Naive thymus-derived CD4-positive, alpha-beta T cell (primary cell): ENCODE results near the gene SOX6. TPM values are rescaled to one million over a fixed set of nuclear protein-coding genes. Genes with fewer than 3 reads are reported as not detected.

Source experiments
- ATAC-seq: fragments of 150-1000 bp; cut with Tn5 transposase; 2 replicates; pipeline ENCODE4 v1.10.0; 2021; ENCODE audit warnings: mild to moderate bottlenecking, moderate library complexity
- CTCF ChIA-PET: fragments of 350-600 bp; sonication (Branson Sonifier 250); formaldehyde crosslinking; loops from one replicate; lab custom pipeline; 2021; ENCODE audit warnings: antibody characterized with exemption; lab: Charles Lee
- POLR2A ChIA-PET: fragments of 350-600 bp; sonication (Branson Sonifier 250); formaldehyde crosslinking; loops from one replicate; lab custom pipeline; 2021; ENCODE audit warnings: antibody characterized with exemption, inconsistent platforms; lab: Charles Lee
- DNase-seq, 9 donors: peaks; one replicate each; pipeline versions ENCODE4 v3.0.0 to v3.0.0-alpha.2; 2020 to 2022; ENCODE audit warnings: mixed read lengths in 1 of 9
- H3K27ac ChIP-seq: one replicate; pipeline ENCODE4 v1.7.0; 2013; ENCODE audit warnings: mild to moderate bottlenecking, low read depth, low read length, moderate library complexity
- H3K27me3 ChIP-seq, 2 donors: one replicate each; pipeline ENCODE4 v1.7.0; 2013; ENCODE audit warnings: low read length in 2 of 2, mild to moderate bottlenecking in 2 of 2, moderate library complexity in 2 of 2; ENCODE audit not compliant: control insufficient read depth in 2 of 2, insufficient read depth in 2 of 2
- H3K36me3 ChIP-seq, 3 experiments: 1 replicate in 2 of 3; 2 replicates in 1 of 3; pipeline ENCODE4 v1.7.0; 2013; ENCODE audit warnings: low read length in 3 of 3, mild to moderate bottlenecking in 3 of 3, moderate library complexity in 1 of 3; ENCODE audit not compliant: insufficient read depth in 3 of 3, control insufficient read depth in 2 of 3
- H3K4me1 ChIP-seq, 2 donors: one replicate each; pipeline ENCODE4 v1.7.0; 2013; ENCODE audit warnings: low read length in 2 of 2, mild to moderate bottlenecking in 2 of 2, moderate library complexity in 1 of 2; ENCODE audit not compliant: control insufficient read depth in 2 of 2, insufficient read depth in 2 of 2
- H3K4me3 ChIP-seq: 2 replicates; pipeline ENCODE4 v1.7.0; 2013; ENCODE audit warnings: mild to moderate bottlenecking, low read length
- H3K9me3 ChIP-seq, 3 experiments: 1 replicate in 2 of 3; 2 replicates in 1 of 3; pipeline ENCODE4 v1.7.0; 2013; ENCODE audit warnings: low read length in 3 of 3; ENCODE audit not compliant: control insufficient read depth in 2 of 3
- H3K27ac Mint-ChIP-seq, 9 donors: one replicate each; pipeline ENCODE4 v1.8.0; 2020 to 2022; ENCODE audit warnings: mixed read lengths in 9 of 9, mild to moderate bottlenecking in 8 of 9, moderate library complexity in 5 of 9, inconsistent platforms in 2 of 9
- H3K27me3 Mint-ChIP-seq, 5 donors: one replicate each; pipeline ENCODE4 v1.8.0; 2021 to 2022; ENCODE audit warnings: mixed read lengths in 5 of 5, mild to moderate bottlenecking in 1 of 5
- H3K36me3 Mint-ChIP-seq, 5 donors: one replicate each; pipeline ENCODE4 v1.8.0; 2020 to 2022; ENCODE audit warnings: mixed read lengths in 5 of 5, mild to moderate bottlenecking in 3 of 5, inconsistent platforms in 1 of 5
- H3K4me1 Mint-ChIP-seq, 7 donors: one replicate each; pipeline ENCODE4 v1.8.0; 2020 to 2022; ENCODE audit warnings: mixed read lengths in 7 of 7, mild to moderate bottlenecking in 3 of 7, inconsistent platforms in 1 of 7
- H3K4me3 Mint-ChIP-seq, 10 donors: one replicate each; pipeline ENCODE4 v1.8.0; 2020 to 2022; ENCODE audit warnings: mild to moderate bottlenecking in 10 of 10, mixed read lengths in 10 of 10, moderate library complexity in 6 of 10, inconsistent platforms in 2 of 10
- H3K9me3 Mint-ChIP-seq, 11 donors: one replicate each; pipeline ENCODE4 v1.8.0; 2020 to 2022; ENCODE audit warnings: mixed read lengths in 11 of 11, mild to moderate bottlenecking in 4 of 11, inconsistent platforms in 1 of 11, moderate library complexity in 1 of 11
- intact Hi-C, 2 donors: fragments of 100-400 bp; cut with micrococcal nuclease; formaldehyde crosslinking; loops; one replicate each; pipeline ENCODE4 v1.15.1; 2023
- polyA plus RNA-seq, 2 donors: library from polyadenylated mRNA; unstranded; fragments of 300-500 nt; fragmentation: Illumina TruSeq; gene quantifications; one replicate each; pipeline ENCODE4 v1.2.3, GENCODE V29; 2021
- total RNA-seq, 6 experiments: library from RNA in 5 of 6; stranded (reverse) in 5 of 6; gene quantifications; 1 replicate in 5 of 6; 2 replicates in 1 of 6; pipeline ENCODE4 v1.2.3 and lab custom pipeline; 2021 to 2026

Gene SOX6
- total and polyA plus RNA-seq, 7 experiments from 2014 or later, result 0.51 TPM; not detected in 6

GRCh38 chr11:15985127-15985859 is 371.1 kb downstream of the SOX6 start:
- no peak overlapping the region for H3K4me3 ChIP-seq
- no peaks in the 10 kb centered on the region for H3K9me3 ChIP-seq
- no peak for DNase-seq
- no peaks in the 10 kb centered on the region for H3K4me1 ChIP-seq
- H3K27me3 ChIP-seq, result no peaks in the 10 kb centered on the region
- Mint-ChIP-seq H3K27ac (no peak overlapping the region), H3K27me3 (no peaks in the 10 kb centered on the region), H3K9me3 (peaks cover 0 to 7% (median 0%) of the 10 kb centered on the region in 11 donors), H3K4me3 (no peak overlapping the region), H3K36me3 (no peaks in the 10 kb centered on the region), H3K4me1 (no peaks in the 10 kb centered on the region)
- no peaks in the 10 kb centered on the region for H3K36me3 ChIP-seq
- ATAC-seq, result no peak
- CTCF ChIA-PET, result no interaction called here
- POLR2A ChIA-PET, result no interaction called here
- intact Hi-C loops, result no loop called here
- H3K27ac ChIP-seq, result no peak overlapping the region

DNA sequence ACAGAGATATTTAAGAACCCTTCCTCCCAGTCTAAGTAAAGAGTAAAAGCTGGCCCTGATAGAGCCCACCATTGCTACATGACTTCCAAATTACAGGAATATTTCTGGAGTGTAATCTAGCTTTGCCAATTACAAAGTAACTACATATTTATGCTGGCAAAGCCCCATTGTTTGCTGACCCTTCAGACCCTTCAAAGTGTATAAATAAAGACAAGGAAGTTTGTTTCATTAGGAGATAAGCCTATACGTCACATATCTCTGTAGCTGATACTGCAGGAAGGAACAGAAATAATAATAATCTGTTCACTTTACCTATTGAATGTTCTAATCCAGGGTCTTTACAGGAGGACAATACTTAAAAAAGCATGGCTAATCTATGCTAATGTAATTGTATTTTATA is 375.1 kb downstream of the SOX6 start:
- Histone ChIP-seq H3K27me3 (no peaks in the 10 kb centered on the region), H3K9me3 (no peaks in the 10 kb centered on the region), H3K27ac (no peak overlapping the region), H3K4me3 (no peak overlapping the region), H3K36me3 (no peaks in the 10 kb centered on the region), H3K4me1 (no peaks in the 10 kb centered on the region)
- ChIA-PET CTCF (no interaction called here), POLR2A (no interaction called here)
- ATAC-seq (no peak), DNase-seq (no peak)
- Mint-ChIP-seq H3K4me3 (no peak overlapping the region), H3K9me3 (peaks cover 0 to 2% (median 0%) of the 10 kb centered on the region in 11 donors), H3K27me3 (no peaks in the 10 kb centered on the region), H3K27ac (no peak overlapping the region), H3K4me1 (no peaks in the 10 kb centered on the region), H3K36me3 (no peaks in the 10 kb centered on the region)
- intact Hi-C loops, result no loop called here

- Mint-ChIP-seq H3K27me3 (no peaks in the 10 kb centered on the region), H3K27ac (no peak overlapping the region), H3K9me3 (peaks cover 0 to 2% (median 0%) of the 10 kb centered on the region in 11 donors), H3K36me3 (no peaks in the 10 kb centered on the region), H3K4me1 (no peaks in the 10 kb centered on the region), H3K4me3 (no peak overlapping the region)
- intact Hi-C loops, result no loop called here
- Histone ChIP-seq H3K4me3 (no peak overlapping the region), H3K27me3 (no peaks in the 10 kb centered on the region), H3K27ac (no peak overlapping the region), H3K4me1 (no peaks in the 10 kb centered on the region), H3K9me3 (no peaks in the 10 kb centered on the region), H3K36me3 (no peaks in the 10 kb centered on the region)
- ATAC-seq, result no peak
- ChIA-PET CTCF (no interaction called here), POLR2A (no interaction called here)
- no peak for DNase-seq
These were observed 379.2 kb downstream of the SOX6 start for GRCh38 chr11:15977116-15977515.

DNA sequence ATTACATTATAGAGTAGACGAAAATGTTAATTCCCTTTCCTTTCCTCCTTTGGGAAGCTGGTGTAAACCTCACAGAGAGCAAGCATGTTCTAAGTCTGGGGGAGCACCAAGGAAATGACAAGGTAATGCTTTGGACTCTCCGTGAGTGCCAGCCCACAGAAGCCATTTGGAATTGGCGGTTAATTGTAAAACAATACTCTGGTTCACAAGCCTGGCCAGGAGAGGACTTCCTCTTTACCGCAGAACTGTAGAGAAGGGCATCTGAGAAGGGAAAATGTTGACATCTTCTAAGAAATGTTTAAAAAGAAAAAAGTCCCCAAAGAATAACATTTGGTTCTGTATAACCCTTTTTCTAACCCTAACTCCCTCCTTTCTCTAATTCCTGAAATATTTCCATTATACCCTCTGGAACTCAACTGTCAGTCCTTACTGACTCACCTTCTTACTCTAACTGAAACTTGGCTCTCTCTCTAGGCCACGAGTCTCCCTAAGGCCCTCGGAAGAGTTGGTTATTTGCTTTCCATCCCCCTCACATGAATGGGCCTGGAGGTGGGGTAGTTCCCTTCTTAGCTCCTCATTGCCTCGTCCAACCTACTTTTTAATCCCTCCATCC is 379.8 kb downstream of the SOX6 start:
- ChIA-PET POLR2A (no interaction called here), CTCF (no interaction called here)
- H3K9me3 Mint-ChIP-seq, result peaks cover 0 to 2% (median 0%) of the 10 kb centered on the region in 11 donors
- Histone ChIP-seq H3K4me1 (no peaks in the 10 kb centered on the region), H3K36me3 (no peaks in the 10 kb centered on the region), H3K27me3 (no peaks in the 10 kb centered on the region), H3K27ac (no peak overlapping the region), H3K4me3 (no peak overlapping the region), H3K9me3 (no peaks in the 10 kb centered on the region)
- no peaks in the 10 kb centered on the region for H3K27me3 Mint-ChIP-seq
- DNase-seq (no peak), ATAC-seq (no peak)
- H3K27ac Mint-ChIP-seq, result no peak overlapping the region
- H3K4me1 Mint-ChIP-seq, result no peaks in the 10 kb centered on the region
- H3K4me3 Mint-ChIP-seq, result no peak overlapping the region
- H3K36me3 Mint-ChIP-seq, result no peaks in the 10 kb centered on the region
- intact Hi-C loops, result no loop called here

- Histone ChIP-seq H3K9me3 (no peaks in the 10 kb centered on the region), H3K27me3 (no peaks in the 10 kb centered on the region), H3K4me1 (no peaks in the 10 kb centered on the region), H3K36me3 (no peaks in the 10 kb centered on the region), H3K27ac (no peak overlapping the region), H3K4me3 (no peak overlapping the region)
- no peak overlapping the region for H3K4me3 Mint-ChIP-seq
- CTCF ChIA-PET, result no interaction called here
- H3K36me3 Mint-ChIP-seq, result no peaks in the 10 kb centered on the region
- no peak for DNase-seq
- no peaks in the 10 kb centered on the region for H3K4me1 Mint-ChIP-seq
- no peaks in the 10 kb centered on the region for H3K27me3 Mint-ChIP-seq
- peaks cover 0 to 2% (median 0%) of the 10 kb centered on the region in 11 donors for H3K9me3 Mint-ChIP-seq
- POLR2A ChIA-PET, result no interaction called here
- intact Hi-C loops, result no loop called here
- no peak for ATAC-seq
- H3K27ac Mint-ChIP-seq, result no peak overlapping the region
These were observed 380.6 kb downstream of the SOX6 start for GRCh38 chr11:15975742-15976141.

DNA sequence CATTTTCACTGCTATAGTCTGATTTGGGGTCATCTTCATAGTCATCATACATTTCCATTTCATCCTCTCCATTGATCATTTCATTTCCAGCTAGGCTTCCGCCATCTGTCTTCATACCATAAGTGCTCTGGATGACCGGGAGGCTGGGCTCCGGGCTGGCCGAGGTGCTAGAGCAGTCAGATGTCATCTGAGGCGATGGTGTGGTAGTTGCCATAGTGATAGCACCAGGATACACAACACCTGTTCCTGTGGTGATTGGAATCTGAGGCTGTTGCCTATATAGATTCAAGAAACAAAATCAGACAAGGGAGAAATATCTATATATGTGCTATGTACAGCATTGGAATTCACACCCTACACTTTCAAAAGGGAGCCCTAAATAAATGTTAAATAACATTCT is 383.5 kb downstream of the SOX6 start:
- Histone ChIP-seq H3K27ac (no peak overlapping the region), H3K27me3 (no peaks in the 10 kb centered on the region), H3K9me3 (no peaks in the 10 kb centered on the region), H3K4me1 (no peaks in the 10 kb centered on the region), H3K36me3 (no peaks in the 10 kb centered on the region), H3K4me3 (no peak overlapping the region)
- Mint-ChIP-seq H3K27me3 (no peaks in the 10 kb centered on the region), H3K4me1 (peaks cover 0 to 3% (median 0%) of the 10 kb centered on the region in 7 donors), H3K27ac (no peak overlapping the region), H3K4me3 (no peak overlapping the region), H3K36me3 (no peaks in the 10 kb centered on the region), H3K9me3 (peaks cover 0 to 3% (median 0%) of the 10 kb centered on the region in 11 donors)
- ATAC-seq (no peak), DNase-seq (no peak)
- POLR2A ChIA-PET, result no interaction called here
- intact Hi-C loops, result no loop called here
- CTCF ChIA-PET, result no interaction called here

GRCh38 chr11:15971215-15971546 is 385.2 kb downstream of the SOX6 start:
- H3K36me3 Mint-ChIP-seq, result no peaks in the 10 kb centered on the region
- H3K27ac ChIP-seq, result no peak overlapping the region
- no peaks in the 10 kb centered on the region for H3K27me3 ChIP-seq
- no peak overlapping the region for H3K4me3 ChIP-seq
- no peaks in the 10 kb centered on the region for H3K9me3 ChIP-seq
- H3K4me1 Mint-ChIP-seq, result peaks cover 0 to 3% (median 0%) of the 10 kb centered on the region in 7 donors
- H3K27ac Mint-ChIP-seq, result no peak overlapping the region
- peaks cover 0 to 3% (median 0%) of the 10 kb centered on the region in 11 donors for H3K9me3 Mint-ChIP-seq
- intact Hi-C loops, result no loop called here
- ChIA-PET POLR2A (no interaction called here), CTCF (no interaction called here)
- no peak for DNase-seq
- ATAC-seq, result no peak
- H3K4me3 Mint-ChIP-seq, result no peak overlapping the region
- no peaks in the 10 kb centered on the region for H3K27me3 Mint-ChIP-seq
- H3K4me1 ChIP-seq, result no peaks in the 10 kb centered on the region
- no peaks in the 10 kb centered on the region for H3K36me3 ChIP-seq
